ENCODE measurements around the gene MAPKAP1.

MAPKAP1 gene

GRCh38 chr9:125663127-125663526 lies 43.9 kb downstream of the MAPKAP1 start:
- DNase-seq = no peak

- DNase-seq = no peak
Observed at GRCh38 chr9:125660557-125660956, 46.5 kb downstream of the MAPKAP1 start.

GRCh38 chr9:125659954-125660353 lies 47.1 kb downstream of the MAPKAP1 start:
- no peak for DNase-seq

DNA sequence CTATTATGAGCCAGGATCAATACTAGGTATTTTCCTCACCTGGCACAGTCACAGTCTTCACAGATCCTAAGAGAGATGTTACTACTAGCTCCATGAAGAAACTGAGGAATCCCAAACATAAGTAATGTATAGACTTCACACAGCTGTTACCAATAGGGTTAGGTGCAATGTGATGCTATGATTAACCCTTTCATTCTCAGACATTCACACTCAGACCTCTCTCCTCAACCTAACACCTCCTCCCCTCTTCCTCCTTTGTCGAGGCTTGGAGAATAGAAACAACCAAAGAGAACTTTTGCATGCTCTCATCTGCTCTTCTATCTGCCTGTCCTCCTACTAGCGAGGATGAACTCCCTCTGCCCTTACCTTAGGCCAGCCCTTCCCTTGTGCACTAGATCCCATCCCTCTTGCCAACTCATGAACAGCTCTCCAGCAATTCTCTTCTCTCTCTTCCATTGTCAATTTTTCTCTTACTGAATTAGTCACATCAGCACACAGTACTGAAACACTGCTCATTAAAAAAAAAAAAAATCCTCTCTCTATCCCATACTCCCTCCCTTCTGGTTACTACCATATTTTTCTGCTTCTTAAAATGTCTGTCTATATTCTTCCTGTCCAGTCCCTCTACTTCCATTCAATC lies 47.7 kb downstream of the MAPKAP1 start:
- DNase-seq = no peak

DNA sequence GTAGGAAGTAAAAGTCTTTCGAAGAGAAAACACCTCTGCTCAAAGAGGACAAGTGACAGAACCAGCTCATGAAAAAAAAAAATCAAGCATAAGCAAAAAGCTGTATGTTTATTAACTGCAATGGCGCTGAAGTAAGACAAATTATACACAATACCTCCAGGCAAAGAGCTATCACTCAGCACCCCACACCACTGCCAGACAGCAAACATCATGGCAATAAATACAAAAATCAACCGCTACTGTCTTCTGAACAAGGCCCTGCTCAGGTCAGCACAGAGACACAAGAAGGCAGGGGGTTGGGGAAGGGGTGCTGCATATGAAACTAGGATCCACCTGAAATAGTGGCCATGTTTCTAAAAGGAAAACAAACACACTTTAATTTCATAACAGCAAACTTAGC lies 50.4 kb downstream of the MAPKAP1 start:
- DNase-seq = no peak

GRCh38 chr9:125655691-125656410 lies 51.2 kb downstream of the MAPKAP1 start:
- DNase-seq = no peak

- DNase-seq = no peak
Observed at GRCh38 chr9:125655066-125655633, 51.9 kb downstream of the MAPKAP1 start.

GRCh38 chr9:125654121-125654520 lies 52.9 kb downstream of the MAPKAP1 start:
- DNase-seq = no peak

GRCh38 chr9:125653325-125653724 lies 53.7 kb downstream of the MAPKAP1 start:
- no peak for DNase-seq

DNA sequence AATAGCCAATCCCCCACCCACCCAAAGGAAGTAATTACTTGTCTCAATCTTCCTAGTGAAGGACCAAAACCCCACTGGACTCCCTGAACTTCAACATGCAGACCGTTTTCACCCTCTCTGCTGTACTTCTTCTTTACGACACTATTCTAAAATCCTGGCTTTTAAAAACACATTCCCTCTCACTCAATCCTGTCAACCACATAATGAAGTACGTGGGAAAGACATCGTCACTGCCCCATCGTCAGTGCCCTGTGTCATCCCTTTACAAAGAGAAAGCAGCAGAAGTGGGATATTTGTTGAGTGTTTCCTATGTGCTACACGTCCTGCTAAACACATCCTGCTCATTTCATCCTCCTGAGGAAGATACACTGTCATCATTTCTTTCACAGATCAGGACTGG lies 54.2 kb downstream of the MAPKAP1 start:
- no peak for DNase-seq

DNA sequence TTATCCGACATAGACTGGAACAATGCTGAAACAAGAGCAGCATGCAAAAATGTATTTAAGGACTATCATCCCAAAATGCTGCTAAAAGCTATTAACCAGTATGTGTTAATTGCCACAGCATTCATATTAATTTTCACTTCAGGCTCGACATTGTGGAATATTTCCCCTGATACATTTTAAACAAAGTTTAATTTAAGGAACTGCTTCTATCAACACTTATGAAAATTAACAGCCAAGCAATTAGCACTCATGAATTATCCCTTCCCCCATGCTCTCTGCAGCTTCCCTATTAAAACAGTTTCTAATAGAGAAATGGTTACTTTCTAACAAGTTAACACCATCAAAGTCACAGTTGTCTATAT lies 54.8 kb downstream of the MAPKAP1 start:
- no peak for DNase-seq

- no peak for DNase-seq
Observed at GRCh38 chr9:125651576-125652232, 55.3 kb downstream of the MAPKAP1 start.

GRCh38 chr9:125650271-125650737 lies 56.7 kb downstream of the MAPKAP1 start:
- DNase-seq = no peak

- DNase-seq = no peak
Observed at GRCh38 chr9:125649826-125650225, 57.2 kb downstream of the MAPKAP1 start.

DNA sequence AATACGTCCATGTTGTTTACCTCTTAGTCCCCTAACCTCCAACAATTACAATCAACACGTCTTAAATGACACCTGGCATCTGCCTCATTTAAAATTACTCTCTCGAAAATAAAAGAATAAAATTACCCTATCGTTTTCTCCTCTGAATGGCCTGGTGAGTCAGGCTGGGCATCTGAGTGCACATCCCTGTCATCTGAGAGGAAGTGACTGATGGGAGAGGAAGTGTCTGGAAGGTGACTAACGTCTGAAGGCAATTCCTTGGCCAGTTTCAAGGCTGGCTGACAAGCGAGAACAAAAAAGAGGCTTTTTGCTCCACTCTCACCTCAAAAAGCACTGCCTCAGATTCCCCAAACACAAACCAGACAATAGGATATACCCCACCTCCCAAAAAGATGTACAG lies 57.7 kb downstream of the MAPKAP1 start:
- no peak for DNase-seq

DNA sequence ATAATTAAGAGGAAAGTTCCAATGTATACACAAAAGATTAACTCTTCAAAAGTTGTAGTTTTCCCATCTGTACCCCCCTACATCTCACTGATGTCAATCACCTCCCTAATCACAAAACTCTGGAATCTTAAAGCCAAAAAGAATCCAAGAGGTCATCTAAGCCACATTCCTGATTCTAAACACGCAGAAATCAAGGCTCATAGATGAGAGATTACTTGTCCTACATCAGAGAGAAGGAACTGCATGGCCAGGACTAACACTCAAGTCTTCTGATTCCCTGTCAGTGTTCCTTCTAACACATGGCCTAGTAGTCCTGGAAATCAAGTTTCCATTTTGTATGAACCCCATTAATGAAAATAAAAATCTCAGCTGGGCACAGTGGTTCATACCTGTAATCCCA lies 58.7 kb downstream of the MAPKAP1 start:
- DNase-seq = no peak

DNA sequence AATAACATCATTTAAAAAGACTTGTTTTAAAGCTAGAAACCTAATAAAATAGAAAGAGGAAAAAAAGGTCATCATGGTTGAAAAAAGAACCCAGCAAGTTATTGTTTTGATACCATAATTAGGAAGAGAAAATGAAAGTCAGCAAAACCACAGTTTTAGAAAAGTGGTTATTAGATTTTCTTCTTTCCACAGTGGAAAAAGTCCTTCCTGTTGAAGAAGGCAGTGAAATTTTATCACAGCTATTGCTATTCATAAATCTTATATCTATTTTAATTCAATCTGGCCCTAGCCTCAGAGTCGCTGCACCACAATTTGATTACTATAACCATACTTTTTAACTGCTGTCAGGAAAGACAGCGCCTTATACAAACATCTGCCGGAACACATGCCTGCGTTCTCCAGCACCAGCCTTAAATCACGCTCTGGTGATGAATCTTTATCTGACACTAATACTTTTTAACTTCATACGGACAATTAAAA lies 60.3 kb downstream of the MAPKAP1 start:
- DNase-seq = no peak

GRCh38 chr9:125646217-125646616 lies 60.8 kb downstream of the MAPKAP1 start:
- no peak for DNase-seq

DNA sequence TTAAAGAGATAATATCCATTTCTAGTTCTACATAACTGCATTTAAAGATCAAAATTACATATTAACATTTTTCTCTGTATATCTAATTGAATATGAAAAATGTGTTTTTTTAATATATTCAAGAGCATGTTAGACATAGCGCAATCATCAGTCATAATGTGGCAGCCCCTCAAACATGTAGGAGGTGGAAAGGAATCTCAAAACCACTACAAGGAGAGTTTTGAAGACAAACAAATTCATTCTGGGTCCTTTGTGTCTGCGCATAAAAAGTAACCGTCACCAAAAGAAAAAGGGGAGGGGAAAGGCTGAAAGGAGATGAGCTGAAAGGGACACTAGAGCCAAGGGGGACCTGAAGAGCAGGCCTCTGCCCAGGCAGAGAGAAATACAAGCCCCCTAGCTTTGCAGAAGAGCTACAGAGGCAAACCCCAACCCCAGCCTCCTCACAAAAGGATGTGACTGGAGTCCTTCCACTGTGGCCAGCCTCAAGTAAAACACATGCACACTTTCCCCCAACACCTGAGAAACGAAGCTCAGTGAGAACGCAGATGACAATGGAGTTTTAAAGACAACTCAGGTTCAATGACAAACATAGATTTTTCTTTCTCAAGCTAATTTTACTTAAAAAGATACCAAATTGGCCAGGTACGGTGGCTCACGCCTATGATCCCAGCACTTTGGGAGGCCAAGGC lies 62.0 kb downstream of the MAPKAP1 start:
- DNase-seq = no peak

DNA sequence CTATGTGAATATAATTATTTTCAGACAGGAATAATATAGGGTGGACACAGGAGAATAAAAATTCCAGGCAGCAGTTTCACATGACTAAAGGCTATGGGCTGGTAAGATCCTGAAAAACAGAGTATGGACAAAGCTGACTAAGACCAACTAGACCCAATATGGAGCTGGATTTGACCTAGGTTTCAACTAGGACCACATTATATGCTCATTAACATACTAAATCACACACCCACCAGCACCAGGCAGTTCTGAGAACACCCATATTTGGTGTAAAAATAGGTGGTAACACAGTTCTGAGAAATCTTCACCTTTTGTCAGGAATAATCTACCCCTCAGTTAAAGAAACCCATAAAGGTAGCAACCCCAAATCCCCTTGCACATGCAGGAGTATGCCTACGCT lies 64.7 kb downstream of the MAPKAP1 start:
- no peak for DNase-seq

DNA sequence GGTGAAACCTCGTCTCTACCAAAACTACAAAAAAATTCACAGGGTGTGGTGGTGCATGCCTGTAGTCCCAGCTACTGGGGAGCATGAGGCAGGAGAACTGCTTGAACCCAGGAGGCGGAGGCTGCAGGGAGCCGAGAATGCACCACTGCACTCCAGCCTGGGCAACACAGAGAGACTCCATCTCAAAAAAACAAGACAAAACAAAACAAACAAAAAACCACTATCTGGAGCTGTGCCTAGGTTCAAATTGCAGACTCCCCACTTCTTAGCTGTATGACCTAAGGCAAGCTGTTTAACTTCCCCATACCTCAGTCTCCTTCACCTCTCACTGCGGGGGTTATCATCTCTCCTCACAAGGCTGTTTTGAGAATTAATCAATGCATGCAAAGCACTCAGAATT lies 68.0 kb downstream of the MAPKAP1 start:
- DNase-seq = no peak

GRCh38 chr9:125638239-125639045 lies 68.6 kb downstream of the MAPKAP1 start:
- no peak for DNase-seq
